Activated CD8-positive, alpha-beta T cell treated with anti-CD3 and anti-CD28 coated beads, Interleukin-2, amount 10 ng/mL, durations not matched to agents 7 days and 5 days (primary cell): ENCODE results near the gene ISCU. TPM values are rescaled to one million over a fixed set of nuclear protein-coding genes. Genes with fewer than 3 reads are reported as not detected.

Source experiments
- ATAC-seq: fragments of 150-1000 bp; cut with Tn5 transposase; one replicate; pipeline ENCODE4 v1.10.0; 2021; ENCODE audit warnings: moderate library complexity
- CTCF ChIA-PET: fragments of 350-600 bp; sonication (Branson Sonifier 250); formaldehyde crosslinking; loops from one replicate; lab custom pipeline; 2021; ENCODE audit warnings: antibody characterized with exemption; lab: Charles Lee
- POLR2A ChIA-PET: fragments of 350-600 bp; sonication (Branson Sonifier 250); formaldehyde crosslinking; loops from one replicate; lab custom pipeline; 2021; ENCODE audit warnings: antibody characterized with exemption; lab: Charles Lee
- DNase-seq: peaks from one replicate; pipeline ENCODE4 v3.0.0-alpha.2; 2020
- H3K27ac Mint-ChIP-seq: one replicate; pipeline ENCODE4 v1.8.0; 2021; ENCODE audit warnings: mild to moderate bottlenecking, mixed read lengths
- H3K27me3 Mint-ChIP-seq: one replicate; pipeline ENCODE4 v1.8.0; 2021; ENCODE audit warnings: low read depth, mixed read lengths
- H3K36me3 Mint-ChIP-seq: one replicate; pipeline ENCODE4 v1.8.0; 2021; ENCODE audit warnings: low read depth, mixed read lengths
- H3K4me1 Mint-ChIP-seq: one replicate; pipeline ENCODE4 v1.8.0; 2021; ENCODE audit warnings: low read depth, mixed read lengths
- H3K4me3 Mint-ChIP-seq: one replicate; pipeline ENCODE4 v1.8.0; 2021; ENCODE audit warnings: mild to moderate bottlenecking, mixed read lengths
- H3K9me3 Mint-ChIP-seq: one replicate; pipeline ENCODE4 v1.8.0; 2022; ENCODE audit warnings: mixed read lengths; ENCODE audit not compliant: insufficient read depth
- total RNA-seq, 2 experiments: library from RNA; stranded (reverse); gene quantifications; one replicate each; pipeline ENCODE4 v1.2.3, GENCODE V29; 2021

ISCU gene
- total RNA-seq, 2 experiments from 2014 or later = 58.5 to 59.5 TPM

DNA sequence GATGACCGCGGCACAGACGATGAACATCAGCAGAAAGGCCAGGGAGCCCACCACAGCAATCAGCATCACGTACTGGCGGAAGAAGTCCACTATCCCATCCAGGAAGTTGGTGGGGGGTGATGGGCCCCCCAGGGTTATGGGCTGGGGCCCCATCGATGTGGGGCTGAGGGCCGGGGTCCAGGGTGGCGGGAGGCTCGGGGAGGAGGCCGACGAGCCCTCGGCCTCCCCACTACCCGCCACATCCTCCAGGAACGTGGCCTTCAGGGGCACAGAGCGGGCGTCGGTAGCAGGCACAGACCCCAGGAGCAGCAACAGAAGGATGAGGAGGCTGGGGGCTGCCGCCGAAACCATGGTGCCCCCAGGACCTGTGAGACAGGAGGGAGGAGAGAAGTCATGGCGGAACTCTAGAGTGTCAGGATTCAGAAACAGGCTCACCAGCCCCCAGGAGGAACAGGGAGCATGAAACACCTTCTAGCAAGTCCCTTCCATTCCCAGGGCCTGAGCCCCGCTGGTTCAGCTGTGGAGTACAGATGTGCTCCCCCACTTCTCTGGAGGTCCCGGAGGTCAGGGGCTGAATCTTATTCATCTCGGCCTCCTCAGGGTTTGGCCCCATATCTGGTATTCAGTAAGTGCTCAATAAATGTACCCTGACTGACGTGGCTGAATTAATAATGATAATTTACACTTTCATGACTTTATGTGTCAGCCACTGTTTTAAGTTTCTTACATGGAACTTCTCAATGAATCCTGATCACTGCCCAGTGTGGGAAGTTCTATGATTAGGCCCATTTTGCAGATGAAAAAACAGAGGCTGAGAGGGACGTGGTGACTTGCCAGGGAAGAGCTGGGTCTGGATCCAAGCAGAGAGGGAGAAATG lies 29.9 kb downstream of the ISCU start:
- Mint-ChIP-seq H3K4me1 (no peaks in the 10 kb centered on the region), H3K9me3 (no peaks in the 10 kb centered on the region), H3K27me3 (no peaks in the 10 kb centered on the region), H3K36me3 (no peaks in the 10 kb centered on the region), H3K4me3 (no peak overlapping the region), H3K27ac (no peak overlapping the region)
- ATAC-seq (no peak), DNase-seq (no peak)
- ChIA-PET POLR2A (interaction anchor here (0.5 to 0.6 kb wide), 2 partner anchors 268 to 279 kb away, joined by 3 read pairs; no protein-coding TSS in a partner anchor), CTCF (no interaction called here)

DNA sequence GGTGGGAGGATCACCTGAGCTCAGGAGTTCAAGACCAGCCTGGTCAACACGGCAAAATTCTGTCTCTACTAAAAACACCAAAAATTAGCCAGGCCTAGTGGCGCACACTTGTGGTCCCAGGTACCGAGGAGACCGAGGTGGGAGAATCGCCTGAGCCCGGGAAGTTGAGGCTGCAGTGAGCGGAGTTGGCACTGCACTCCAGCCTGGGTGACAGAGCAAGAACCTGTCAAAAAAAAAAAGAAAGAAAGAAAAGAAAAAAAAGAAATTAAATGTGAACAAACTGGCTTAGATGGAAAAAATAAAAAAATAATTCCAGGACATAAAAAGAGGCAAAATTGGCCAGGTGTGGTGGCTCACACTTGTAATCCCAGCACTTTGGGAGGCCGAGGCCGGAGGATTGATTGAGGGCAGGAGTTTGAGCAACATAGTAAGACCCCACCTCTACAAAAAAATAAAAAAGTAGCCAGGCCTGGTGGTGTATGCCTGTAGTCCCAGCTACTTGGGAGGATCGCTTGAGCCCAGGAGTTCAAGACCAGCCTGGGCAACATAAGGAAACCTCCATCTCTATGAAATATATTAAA lies 32.0 kb downstream of the ISCU start:
- no peak for ATAC-seq
- ChIA-PET POLR2A (no interaction called here), CTCF (interaction anchor here (2.0 kb wide), 1 partner anchor 24 kb away, joined by 6 read pairs; no protein-coding TSS in a partner anchor)
- Mint-ChIP-seq H3K27ac (no peak overlapping the region), H3K27me3 (no peaks in the 10 kb centered on the region), H3K36me3 (no peaks in the 10 kb centered on the region), H3K4me3 (no peak overlapping the region), H3K4me1 (no peaks in the 10 kb centered on the region), H3K9me3 (no peaks in the 10 kb centered on the region)
- DNase-seq = no peak

DNA sequence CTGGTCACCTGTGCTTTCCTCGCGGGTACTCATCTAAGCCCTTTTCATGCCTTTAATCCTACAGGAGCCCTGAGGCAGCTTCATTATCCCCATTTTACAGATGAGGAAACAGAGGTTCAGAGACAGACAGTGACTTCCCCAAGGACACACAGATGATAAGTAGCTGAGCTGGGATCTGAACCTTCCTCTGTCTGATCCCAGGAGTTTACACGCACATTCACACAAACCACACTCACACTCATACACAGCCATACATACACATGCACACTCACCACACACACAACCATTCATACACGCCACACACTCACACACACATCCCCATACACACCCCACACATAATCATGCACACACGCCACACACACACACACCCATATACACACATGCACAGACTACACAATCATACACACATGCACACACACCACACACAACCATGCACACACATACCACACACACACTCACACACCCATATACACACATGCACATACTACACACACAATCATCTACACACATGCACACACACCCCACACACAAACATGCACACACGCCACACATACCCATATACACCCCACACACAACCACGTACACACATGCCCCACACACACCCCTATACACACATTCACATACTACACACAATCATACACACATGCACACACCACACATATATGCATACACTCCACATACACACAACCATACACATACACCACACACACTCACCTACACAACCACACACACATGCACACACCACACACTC lies 32.7 kb downstream of the ISCU start:
- CTCF ChIA-PET = interaction anchor here (2.0 kb wide), 1 partner anchor 23 kb away, joined by 6 read pairs; no protein-coding TSS in a partner anchor
- no peak overlapping the region for H3K27ac Mint-ChIP-seq
- no peaks in the 10 kb centered on the region for H3K4me1 Mint-ChIP-seq
- POLR2A ChIA-PET = no interaction called here
- no peaks in the 10 kb centered on the region for H3K27me3 Mint-ChIP-seq
- no peaks in the 10 kb centered on the region for H3K36me3 Mint-ChIP-seq
- no peaks in the 10 kb centered on the region for H3K9me3 Mint-ChIP-seq
- ATAC-seq = no peak
- no peak for DNase-seq
- no peak overlapping the region for H3K4me3 Mint-ChIP-seq

DNA sequence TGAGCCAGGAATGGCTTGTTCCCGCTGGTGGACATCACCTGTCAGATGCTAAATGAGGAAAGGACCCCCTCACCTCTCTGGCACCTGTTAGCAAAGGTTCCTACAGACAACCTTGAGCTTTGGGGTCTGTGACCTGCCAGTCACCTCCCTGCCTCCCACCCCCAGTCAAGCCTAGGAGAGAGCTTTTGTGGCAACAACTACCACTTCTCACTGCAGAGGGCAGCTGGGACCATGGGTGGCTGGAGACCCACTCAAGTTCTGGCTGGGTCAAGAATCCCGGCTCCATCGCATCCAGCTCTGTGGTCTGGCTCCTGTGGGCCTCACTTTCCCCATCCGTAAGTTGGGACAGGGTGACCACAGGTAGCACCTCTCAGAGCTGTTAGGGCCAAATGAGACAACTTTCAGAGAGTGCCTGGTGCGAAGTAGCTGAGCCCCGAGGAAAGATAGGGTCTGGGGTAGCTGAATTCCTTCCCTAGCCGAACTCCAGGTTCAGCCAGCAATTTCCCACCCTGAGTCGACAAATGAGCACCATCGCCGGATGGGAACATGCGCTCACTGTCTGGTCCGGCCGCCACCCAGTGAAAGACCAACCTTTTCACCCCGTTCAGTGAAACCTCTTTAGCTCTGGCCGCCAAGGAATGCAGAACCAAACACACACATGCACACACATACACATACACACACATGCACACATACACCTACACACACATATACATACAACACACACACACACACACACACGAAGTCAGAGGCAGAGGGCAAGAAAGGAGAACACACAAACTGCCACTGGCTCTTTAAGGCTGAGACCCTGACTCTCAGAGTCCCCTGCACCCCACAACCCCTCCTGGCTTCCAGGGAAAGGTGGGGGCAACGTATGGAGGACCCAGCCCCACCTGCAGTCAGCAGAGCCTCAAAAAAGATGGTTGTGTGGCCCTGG lies 33.6 kb downstream of the ISCU start:
- CTCF ChIA-PET = interaction anchor here (1.0 to 1.1 kb wide), 2 partner anchors 13 to 25 kb away, joined by 3 read pairs; no protein-coding TSS in a partner anchor
- no peak for ATAC-seq

DNA sequence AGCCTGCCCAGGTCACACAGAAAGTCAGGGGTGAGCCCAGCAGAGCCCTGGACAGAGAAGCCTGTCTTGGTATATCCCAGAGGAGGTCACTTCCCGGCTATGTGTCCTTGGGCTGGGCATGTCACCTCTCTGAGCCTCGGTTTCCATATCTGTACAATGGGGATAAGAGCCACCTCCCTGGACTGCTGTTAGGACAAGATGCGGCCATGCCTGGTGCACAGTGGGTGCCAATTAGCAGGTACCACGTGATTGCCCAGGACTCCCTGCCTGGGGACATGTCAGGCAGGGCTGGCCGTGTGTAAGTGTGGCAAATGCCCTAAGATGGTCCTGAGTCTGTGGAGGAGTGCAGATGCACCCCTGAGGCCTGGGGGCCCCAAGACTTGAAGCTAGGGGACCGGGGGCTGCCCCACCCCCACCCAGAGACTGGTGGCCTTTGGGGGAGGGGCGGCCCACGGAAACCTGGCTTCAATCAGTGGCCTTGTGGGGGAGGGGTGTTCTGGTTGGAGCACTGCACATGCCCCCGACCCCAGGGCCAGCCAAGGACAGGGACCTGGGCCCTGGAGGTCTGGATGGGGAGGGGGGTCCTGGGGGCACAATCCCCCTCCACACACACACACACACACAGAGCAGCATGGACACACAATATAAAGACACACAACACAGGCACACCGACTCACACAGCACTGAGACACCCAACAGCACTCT lies 34.6 kb downstream of the ISCU start:
- H3K4me3 Mint-ChIP-seq = no peak overlapping the region
- ChIA-PET POLR2A (interaction anchor here (0.7 kb wide), 1 partner anchor 11 kb away, joined by 3 read pairs; no protein-coding TSS in a partner anchor), CTCF (no interaction called here)
- H3K4me1 Mint-ChIP-seq = no peaks in the 10 kb centered on the region
- no peaks in the 10 kb centered on the region for H3K9me3 Mint-ChIP-seq
- no peaks in the 10 kb centered on the region for H3K36me3 Mint-ChIP-seq
- no peaks in the 10 kb centered on the region for H3K27me3 Mint-ChIP-seq
- no peak for ATAC-seq
- no peak overlapping the region for H3K27ac Mint-ChIP-seq
- no peak for DNase-seq

More for the DNA sequence above, 33.6 kb downstream of the ISCU start:
- POLR2A ChIA-PET = interaction anchor here (0.7 kb wide), 1 partner anchor 10 kb away, joined by 3 read pairs; no protein-coding TSS in a partner anchor
- H3K4me1 Mint-ChIP-seq = no peaks in the 10 kb centered on the region
- no peaks in the 10 kb centered on the region for H3K27me3 Mint-ChIP-seq
- DNase-seq = no peak
- no peak overlapping the region for H3K4me3 Mint-ChIP-seq
- no peaks in the 10 kb centered on the region for H3K9me3 Mint-ChIP-seq
- no peak overlapping the region for H3K27ac Mint-ChIP-seq
- no peaks in the 10 kb centered on the region for H3K36me3 Mint-ChIP-seq

DNA sequence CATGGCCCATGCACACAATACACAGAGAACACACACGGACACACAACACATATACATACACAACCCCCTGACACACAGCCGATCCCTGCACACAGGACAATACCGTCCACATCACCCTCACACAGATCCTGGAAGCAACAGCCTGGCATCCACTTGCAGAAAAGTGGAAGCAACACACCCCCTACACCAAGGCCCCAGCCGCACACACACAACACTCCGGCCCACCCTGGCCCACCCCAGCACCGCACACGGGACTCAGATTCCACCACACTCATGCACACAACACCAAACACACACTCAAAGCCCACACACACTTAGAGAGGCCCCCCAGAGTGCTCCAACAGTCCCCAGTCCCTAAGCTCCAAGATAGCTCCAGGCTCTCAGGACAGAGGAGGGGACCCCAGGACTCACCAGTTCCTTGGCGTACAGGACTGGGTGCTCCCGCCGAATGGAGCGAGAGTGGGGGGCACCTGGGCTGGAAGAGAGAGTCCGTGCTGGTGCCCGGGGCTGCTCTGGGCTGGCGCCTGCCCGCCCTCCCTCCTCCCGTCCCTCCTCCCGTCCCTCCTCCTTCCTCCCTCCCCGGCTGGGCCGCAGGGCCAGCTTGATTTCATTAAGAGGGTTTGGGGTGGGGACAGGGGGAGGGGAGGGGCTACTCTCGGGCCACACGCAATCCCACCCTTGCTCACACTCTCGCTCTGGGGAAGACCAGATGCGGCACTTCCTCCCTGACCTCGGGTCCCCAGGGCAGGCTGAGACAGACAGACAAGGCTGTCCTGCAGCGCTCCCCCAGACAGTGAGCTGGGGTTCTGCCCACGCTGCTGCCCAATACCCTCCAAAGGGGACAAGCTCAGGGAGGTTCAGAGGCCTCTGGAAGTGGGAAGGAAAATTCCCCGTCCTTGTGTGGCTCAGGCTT lies 35.4 kb downstream of the ISCU start, which contains the start of gene TMEM119:
Gene TMEM119 (minus strand): TSS at position 526 of the 913 bp plus-strand sequence. CDS start 5,701 bp downstream, outside the sequence.
- H3K4me3 Mint-ChIP-seq = no peak within 1 kb of the TSS
- H3K36me3 Mint-ChIP-seq = no peaks in the 10 kb centered on the region
- H3K27me3 Mint-ChIP-seq = no peaks in the 10 kb centered on the region
- no peaks in the 10 kb centered on the region for H3K4me1 Mint-ChIP-seq
- POLR2A ChIA-PET = no interaction called here
- H3K9me3 Mint-ChIP-seq = no peaks in the 10 kb centered on the region
- CTCF ChIA-PET = interaction anchor here (0.6 to 0.9 kb wide), 2 partner anchors 20 to 67 kb away, joined by 3 read pairs; no protein-coding TSS in a partner anchor
- ATAC-seq (no peak), DNase-seq (no peak)
- H3K27ac Mint-ChIP-seq = no peak within 1 kb of the TSS

DNA sequence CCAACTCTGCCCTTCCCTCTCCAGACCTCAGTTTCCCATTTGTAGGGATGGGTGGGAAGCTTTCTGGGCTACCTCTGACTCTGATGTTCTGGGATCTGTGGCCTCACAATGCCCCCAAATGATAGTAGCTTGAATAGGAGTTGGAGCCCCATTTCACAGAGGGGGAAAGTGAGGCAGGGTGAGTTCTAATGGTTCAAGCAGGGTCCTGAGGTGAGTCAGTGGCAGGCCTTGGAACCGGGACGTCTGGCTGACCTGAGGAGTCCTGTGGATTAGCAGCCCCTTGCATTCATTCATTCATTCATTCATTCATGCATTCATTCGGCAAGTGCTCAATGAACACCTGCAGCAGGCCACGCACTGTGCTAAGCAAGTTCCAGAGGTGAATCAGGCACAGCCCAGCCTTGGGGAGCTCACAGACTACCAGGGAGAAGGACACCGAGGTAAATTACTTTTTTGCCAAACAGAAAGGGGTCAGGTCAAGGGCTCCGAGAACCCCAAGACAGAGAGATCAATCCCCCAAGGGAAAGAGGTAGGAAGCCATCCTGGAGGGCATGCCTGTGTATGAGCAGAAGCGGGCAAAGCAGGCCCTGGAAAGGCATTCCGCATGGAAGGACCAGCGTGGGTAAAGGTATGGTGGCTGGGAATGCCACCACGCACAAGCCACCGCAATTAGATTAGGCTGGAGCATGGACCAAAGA lies 36.3 kb downstream of the ISCU start:
- ChIA-PET POLR2A (no interaction called here), CTCF (interaction anchor here (0.6 to 0.9 kb wide), 2 partner anchors 19 to 66 kb away, joined by 3 read pairs; no protein-coding TSS in a partner anchor)
- Mint-ChIP-seq H3K9me3 (no peaks in the 10 kb centered on the region), H3K27me3 (no peaks in the 10 kb centered on the region), H3K4me3 (no peak overlapping the region), H3K4me1 (no peaks in the 10 kb centered on the region), H3K36me3 (no peaks in the 10 kb centered on the region), H3K27ac (no peak overlapping the region)
- DNase-seq = no peak
- ATAC-seq = no peak

DNA sequence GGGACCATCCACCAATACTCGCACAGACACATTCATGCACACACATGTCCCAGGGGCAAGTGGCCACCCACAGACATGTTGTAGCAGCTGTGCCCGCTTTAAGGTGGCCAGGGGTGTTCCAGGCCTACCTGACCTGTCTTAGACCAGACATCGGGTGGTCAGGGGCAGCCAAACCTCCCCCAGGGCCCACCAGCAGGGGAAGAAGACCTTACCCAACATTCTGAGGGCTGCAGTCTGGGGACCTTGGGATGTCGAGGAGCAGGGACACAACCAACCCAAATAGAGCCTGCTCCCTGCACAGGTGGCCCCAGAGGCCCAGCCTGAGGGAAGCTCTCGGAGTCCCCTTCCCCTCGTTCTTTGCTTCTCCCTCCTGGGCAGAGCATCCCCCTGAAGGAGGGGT lies 37.1 kb downstream of the ISCU start:
- no peak for DNase-seq
- no peak overlapping the region for H3K4me3 Mint-ChIP-seq
- H3K9me3 Mint-ChIP-seq = no peaks in the 10 kb centered on the region
- H3K27me3 Mint-ChIP-seq = no peaks in the 10 kb centered on the region
- no peak overlapping the region for H3K27ac Mint-ChIP-seq
- ATAC-seq = no peak
- no peaks in the 10 kb centered on the region for H3K36me3 Mint-ChIP-seq
- ChIA-PET POLR2A (no interaction called here), CTCF (interaction anchor here (2.1 kb wide), 1 partner anchor 18 kb away, joined by 12 read pairs; no protein-coding TSS in a partner anchor)
- H3K4me1 Mint-ChIP-seq = no peaks in the 10 kb centered on the region

DNA sequence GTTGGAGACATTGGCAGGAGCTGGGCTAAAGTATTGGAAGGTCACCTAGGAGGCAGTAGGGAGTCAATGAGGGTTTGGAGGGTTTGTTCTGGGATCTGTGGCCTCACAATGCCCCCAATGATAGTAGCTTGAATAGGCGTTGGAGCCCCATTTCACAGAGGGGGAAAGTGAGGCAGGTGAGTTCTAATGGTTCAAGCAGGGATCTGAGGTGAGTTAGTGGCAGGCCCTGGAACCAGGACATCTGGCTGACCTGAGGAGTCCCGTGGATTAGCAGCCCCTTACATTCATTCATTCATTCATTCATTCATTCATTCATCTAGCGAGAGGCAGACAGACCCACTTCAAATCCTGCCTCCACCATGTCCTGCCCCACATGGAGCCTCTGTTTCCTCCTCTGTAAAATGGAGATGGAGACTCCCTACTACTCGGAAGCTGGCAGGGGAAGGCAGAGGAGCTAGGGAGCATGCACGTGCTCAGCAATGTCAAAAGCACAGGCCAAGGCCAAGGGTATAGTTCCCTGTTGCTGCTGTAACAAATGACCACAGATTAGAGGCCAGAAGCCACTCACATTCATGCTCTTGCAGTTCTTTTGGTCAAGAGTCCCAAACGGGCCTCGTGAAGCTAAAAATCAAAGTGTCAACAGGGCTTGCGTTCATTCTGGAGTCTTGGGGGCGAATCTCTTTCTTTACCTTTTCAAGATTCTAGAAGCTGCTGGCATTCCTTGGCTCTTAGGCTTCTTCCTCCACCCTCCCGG lies 37.7 kb downstream of the ISCU start:
- H3K27me3 Mint-ChIP-seq = peaks cover 5% of the 10 kb centered on the region
- POLR2A ChIA-PET = interaction anchor here (0.6 kb wide), 1 partner anchor 29 kb away, joined by 3 read pairs; no protein-coding TSS in a partner anchor

More for the DNA sequence above, 37.7 kb downstream of the ISCU start:
- ATAC-seq (no peak), DNase-seq (no peak)
- no peaks in the 10 kb centered on the region for H3K4me1 Mint-ChIP-seq
- no peak overlapping the region for H3K27ac Mint-ChIP-seq
- H3K4me3 Mint-ChIP-seq = no peak overlapping the region
- H3K36me3 Mint-ChIP-seq = no peaks in the 10 kb centered on the region
- H3K9me3 Mint-ChIP-seq = no peaks in the 10 kb centered on the region
- CTCF ChIA-PET = interaction anchor here (2.1 kb wide), 1 partner anchor 18 kb away, joined by 12 read pairs; no protein-coding TSS in a partner anchor
